WTC11 (cell line): ENCODE results near the gene COL2A1.

Source experiments
- CTCF ChIP-seq: fragments of 200-600 bp; IDR thresholded peaks from 2 replicates; pipeline ENCODE4 v1.8.0; 2022; ENCODE audit warnings: antibody characterized with exemption
- EMX1 ChIP-seq: fragments of 250-450 bp; sonication (Bioruptor Pico); IDR thresholded peaks from 2 replicates; pipeline ENCODE4 v1.8.0; 2021; ENCODE audit warnings: mild to moderate bottlenecking
- JUN ChIP-seq: sonication (generic); formaldehyde crosslinking; IDR thresholded peaks from 2 replicates; pipeline ENCODE4 v1.8.0; 2023; ENCODE audit warnings: mild to moderate bottlenecking, missing genetic modification reagents
- MAX ChIP-seq: sonication (generic); formaldehyde crosslinking; IDR thresholded peaks from 2 replicates; pipeline ENCODE4 v1.8.0; 2022; ENCODE audit warnings: mild to moderate bottlenecking, missing genetic modification reagents
- USF1 ChIP-seq: sonication (generic); formaldehyde crosslinking; IDR thresholded peaks from 2 replicates; pipeline ENCODE4 v1.8.0; 2022; ENCODE audit warnings: mild to moderate bottlenecking, missing genetic modification reagents

GRCh38 chr12:47978598-47978873 lies 25.7 kb downstream of the COL2A1 start:
- no peak for TF ChIP-seq CTCF
- no peak for TF ChIP-seq MAX
- TF ChIP-seq EMX1 (CRISPR knock-in tag), result no peak
- TF ChIP-seq USF1 (CRISPR knock-in tag), result no peak
- no peak for TF ChIP-seq JUN
